ENCODE measurements around the gene UBAC2. TPM values are rescaled to one million over a fixed set of nuclear protein-coding genes. Genes with fewer than 3 reads are reported as not detected.

Gene UBAC2
- total RNA-seq, 4 donors from 2014 or later, result 54.4 to 65.9 (median 59.5) TPM

DNA sequence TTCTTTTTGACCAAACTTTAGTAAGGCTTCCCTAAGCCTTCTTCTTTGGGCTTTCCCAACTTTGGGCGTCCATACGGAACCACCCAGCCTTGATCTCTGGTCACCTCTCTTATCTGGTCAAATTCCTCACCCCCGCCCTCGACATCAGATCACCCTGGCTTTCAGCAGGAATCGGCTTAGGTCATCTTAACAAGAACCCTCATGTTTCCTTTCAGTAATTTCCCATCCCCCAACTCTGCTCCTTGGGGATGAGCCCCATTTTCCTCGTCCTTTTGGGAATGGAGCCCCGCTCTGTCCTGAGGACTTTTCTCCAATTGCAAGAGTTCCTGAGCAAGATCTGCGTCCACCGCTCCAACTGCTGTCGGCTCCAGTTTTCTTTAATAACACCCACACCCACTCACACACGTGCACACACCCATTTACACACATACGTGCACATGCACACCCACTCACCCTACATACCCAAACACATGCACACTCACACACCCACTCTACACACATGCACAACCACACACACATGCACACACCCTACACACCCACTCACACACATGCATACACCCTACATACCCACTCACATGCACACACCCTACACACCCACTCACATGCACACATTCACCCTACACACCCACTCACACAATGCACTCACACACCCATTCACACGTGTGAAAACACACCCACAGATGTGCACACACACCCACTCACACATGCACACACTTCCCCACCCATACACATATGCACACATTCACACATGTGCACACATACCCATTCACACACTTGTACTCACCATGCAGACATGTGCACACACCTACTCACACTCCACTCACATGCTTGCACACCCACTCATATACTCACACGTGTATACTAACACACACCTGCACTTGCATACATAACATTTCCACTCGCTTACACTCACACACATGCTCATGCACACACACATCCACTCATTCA is 213.7 kb downstream of the UBAC2 start:
- DNase-seq, result no peak
- Histone ChIP-seq H3K27ac (no peak overlapping the region), H3K9me3 (no peaks in the 10 kb centered on the region), H3K36me3 (no peaks in the 10 kb centered on the region), H3K4me1 (no peaks in the 10 kb centered on the region), H3K4me3 (no peak overlapping the region), H3K27me3 (no peaks in the 10 kb centered on the region)
- intact Hi-C loops (cut with DNase I; ENCODE audit: low total_unique reads), result no loop called here
- TF ChIP-seq CTCF (IDR thresholded peaks at IDR 0.05) (no peak), POLR2A (IDR thresholded peaks at IDR 0.05) (no peak)

GRCh38 chr13:99415014-99415650 is 214.5 kb downstream of the UBAC2 start:
- no peak for TF ChIP-seq CTCF (IDR thresholded peaks at IDR 0.05)
- no peak for TF ChIP-seq POLR2A (IDR thresholded peaks at IDR 0.05)
- H3K27ac ChIP-seq, result no peak overlapping the region
- no peak for DNase-seq

GRCh38 chr13:99415851-99416331 is 215.2 kb downstream of the UBAC2 start:
- DNase-seq, result no peak
- no peak for TF ChIP-seq CTCF (IDR thresholded peaks at IDR 0.05)
- no peak for TF ChIP-seq POLR2A (IDR thresholded peaks at IDR 0.05)
- no peaks in the 10 kb centered on the region for H3K4me1 ChIP-seq
- no peaks in the 10 kb centered on the region for H3K36me3 ChIP-seq
- H3K27ac ChIP-seq, result no peak overlapping the region
- intact Hi-C loops (cut with DNase I; ENCODE audit: low total_unique reads), result no loop called here
- no peaks in the 10 kb centered on the region for H3K27me3 ChIP-seq
- H3K9me3 ChIP-seq, result no peaks in the 10 kb centered on the region
- no peak overlapping the region for H3K4me3 ChIP-seq

More at GRCh38 chr13:99415014-99415650, 214.5 kb downstream of the UBAC2 start:
- H3K9me3 ChIP-seq, result no peaks in the 10 kb centered on the region
- no peaks in the 10 kb centered on the region for H3K27me3 ChIP-seq
- no peaks in the 10 kb centered on the region for H3K36me3 ChIP-seq
- H3K4me3 ChIP-seq, result no peak overlapping the region
- H3K4me1 ChIP-seq, result no peaks in the 10 kb centered on the region
- intact Hi-C loops (cut with DNase I; ENCODE audit: low total_unique reads), result no loop called here

GRCh38 chr13:99416411-99417121 is 215.9 kb downstream of the UBAC2 start:
- Histone ChIP-seq H3K4me3 (no peak overlapping the region), H3K27ac (no peak overlapping the region), H3K4me1 (no peaks in the 10 kb centered on the region), H3K27me3 (no peaks in the 10 kb centered on the region), H3K9me3 (no peaks in the 10 kb centered on the region), H3K36me3 (no peaks in the 10 kb centered on the region)
- no peak for TF ChIP-seq CTCF (IDR thresholded peaks at IDR 0.05)
- TF ChIP-seq POLR2A (IDR thresholded peaks at IDR 0.05), result no peak
- intact Hi-C loops (cut with DNase I; ENCODE audit: low total_unique reads), result no loop called here
- no peak for DNase-seq

All from uterus (tissue), 4 donors.